NCI-H146 (cell line): ENCODE results near the gene CHST10.

Experiments used
- DNase-seq: peaks from one replicate; lab custom pipeline; 2025; lab: John Stamatoyannopoulos, UW

CHST10 gene

GRCh38 chr2:100413571-100413970 is 3.9 kb downstream of the CHST10 start:
- no peak for DNase-seq

- DNase-seq: no peak
Observed at GRCh38 chr2:100412881-100413321, 4.6 kb downstream of the CHST10 start.

GRCh38 chr2:100412466-100412865 is 5.0 kb downstream of the CHST10 start:
- no peak for DNase-seq

GRCh38 chr2:100411841-100412292 is 5.6 kb downstream of the CHST10 start:
- no peak for DNase-seq

- no peak for DNase-seq
Observed at GRCh38 chr2:100409975-100410647, 7.4 kb downstream of the CHST10 start.

- no peak for DNase-seq
Observed at GRCh38 chr2:100409461-100409860, 8.0 kb downstream of the CHST10 start.

- DNase-seq: no peak
Observed at GRCh38 chr2:100408941-100409340, 8.5 kb downstream of the CHST10 start.

GRCh38 chr2:100408104-100408503 is 9.4 kb downstream of the CHST10 start:
- DNase-seq: no peak

GRCh38 chr2:100407563-100407962 is 9.9 kb downstream of the CHST10 start:
- no peak for DNase-seq

GRCh38 chr2:100407073-100407472 is 10.4 kb downstream of the CHST10 start:
- DNase-seq: no peak

GRCh38 chr2:100406120-100406508 is 11.4 kb downstream of the CHST10 start:
- no peak for DNase-seq

- no peak for DNase-seq
Observed at GRCh38 chr2:100405403-100406119, 11.9 kb downstream of the CHST10 start.

- DNase-seq: no peak
Observed at GRCh38 chr2:100404411-100404810, 13.1 kb downstream of the CHST10 start.

- DNase-seq: no peak
Observed at GRCh38 chr2:100403722-100404121, 13.7 kb downstream of the CHST10 start.

- DNase-seq: no peak
Observed at GRCh38 chr2:100401268-100401667, 16.2 kb downstream of the CHST10 start.

- DNase-seq: no peak
Observed at GRCh38 chr2:100399714-100400113, 17.8 kb downstream of the CHST10 start.

- no peak for DNase-seq
Observed at GRCh38 chr2:100397976-100398375, 19.5 kb downstream of the CHST10 start.

- no peak for DNase-seq
Observed at GRCh38 chr2:100397118-100397860, 20.2 kb downstream of the CHST10 start.

- no peak for DNase-seq
Observed at GRCh38 chr2:100396483-100396882, 21.0 kb downstream of the CHST10 start.

GRCh38 chr2:100395532-100396350 is 21.7 kb downstream of the CHST10 start:
- DNase-seq: no peak

- DNase-seq: no peak
Observed at GRCh38 chr2:100394111-100394641, 23.3 kb downstream of the CHST10 start.

- no peak for DNase-seq
Observed at GRCh38 chr2:100393362-100393761, 24.1 kb downstream of the CHST10 start.
